Gastroesophageal sphincter (tissue), 4 donors: Measurements from ENCODE around the gene EVI5L. TPM values are rescaled to one million over a fixed set of nuclear protein-coding genes. Genes with fewer than 3 reads are reported as not detected.

Experiments
- ATAC-seq: fragments of 150-250 bp; one replicate; pipeline ENCODE4 v1.9.1; 2016; ENCODE audit warnings: mild to moderate bottlenecking, moderate library complexity
- H3K27ac ChIP-seq, 4 donors: fragments of 200-600 bp; sonication (generic) in 3 of 4; 1 replicate in 3 of 4; 2 replicates in 1 of 4; pipeline ENCODE4 v1.5.1; 2016 to 2019
- H3K27me3 ChIP-seq: fragments of 200-600 bp; sonication (generic); one replicate; pipeline ENCODE4 v1.5.1; 2019
- H3K36me3 ChIP-seq, 2 donors: fragments of 200-600 bp; sonication (generic); one replicate each; pipeline ENCODE4 v1.5.1; 2019; ENCODE audit warnings: control low read depth in 1 of 2
- H3K4me1 ChIP-seq, 3 donors: fragments of 200-600 bp; sonication (generic); 1 replicate in 2 of 3; 2 replicates in 1 of 3; pipeline ENCODE4 v1.5.1; 2016 to 2019; ENCODE audit warnings: control low read depth in 2 of 3
- H3K4me3 ChIP-seq, 2 donors: fragments of 200-600 bp; sonication (generic); one replicate each; pipeline ENCODE4 v1.5.1; 2019; ENCODE audit warnings: mild to moderate bottlenecking in 1 of 2, moderate library complexity in 1 of 2
- H3K9me3 ChIP-seq, 3 donors: fragments of 200-600 bp; sonication (generic); one replicate each; pipeline ENCODE4 v1.5.1; 2017 to 2019; ENCODE audit warnings: control low read depth in 2 of 3
- EP300 ChIP-seq: sonication (generic); formaldehyde crosslinking; IDR thresholded peaks from one replicate; pipeline ENCODE4 v1.6.1; 2017; ENCODE audit warnings: antibody characterized with exemption, mild to moderate bottlenecking
- POLR2A ChIP-seq, 2 donors: fragments of 450-650 bp; IDR thresholded peaks; one replicate each; pipeline ENCODE4 v1.6.1; 2017; ENCODE audit warnings: antibody characterized with exemption in 2 of 2, mild to moderate bottlenecking in 2 of 2, moderate library complexity in 1 of 2
- POLR2AphosphoS5 ChIP-seq: sonication (generic); formaldehyde crosslinking; IDR thresholded peaks from one replicate; pipeline ENCODE4 v1.6.1; 2017; ENCODE audit warnings: antibody characterized with exemption
- WGBS, 2 donors: methylation state at CpG; one replicate each; pipeline ENCODE4 v1.1.5; 2018; ENCODE audit warnings: low coverage in 1 of 2; 5-methylcytosine and 5-hydroxymethylcytosine counted together
- total RNA-seq, 4 donors: library from RNA; depleted of rRNA; stranded (reverse); fragments of >200 nt; gene quantifications; one replicate each; pipeline ENCODE4 v1.1.0, GENCODE V29; 2016
- TF ChIP-seq, protein P1 (sequence below), 4 experiments: fragments of 200-600 bp in 2 of 4; fragments of 450-650 bp in 2 of 4; sonication (generic) in 1 of 4; IDR thresholded peaks; one replicate each; pipeline ENCODE4 v1.5.1; 2017 to 2019; ENCODE audit warnings: antibody characterized with exemption in 4 of 4, mild to moderate bottlenecking in 2 of 4, moderate library complexity in 2 of 4

EVI5L gene
- total RNA-seq, 4 donors from 2014 or later: 17.3 to 46.3 (median 22.2) TPM

- Histone ChIP-seq H3K36me3 (peaks cover 0 to 27% of the 10 kb centered on the region in 2 donors), H3K9me3 (no peaks in the 10 kb centered on the region), H3K4me3 (peak overlapping the region; percentile 30 to 95), H3K27me3 (peaks cover 12% of the 10 kb centered on the region), H3K4me1 (peaks cover 4 to 46% (median 32%) of the 10 kb centered on the region in 3 donors), H3K27ac (peak overlapping the region; percentile 26 to 91 (median 86))
- 20% methylated on average over 1 of the region's 20 CpGs; no CpG with 5 or more reads in 1 of the 2 donors for WGBS, 2 donors
- TF ChIP-seq POLR2A (IDR thresholded peaks at IDR 0.05) (no peak), EP300 (no peak), POLR2AphosphoS5 (no peak)
- TF ChIP-seq, protein P1, sequence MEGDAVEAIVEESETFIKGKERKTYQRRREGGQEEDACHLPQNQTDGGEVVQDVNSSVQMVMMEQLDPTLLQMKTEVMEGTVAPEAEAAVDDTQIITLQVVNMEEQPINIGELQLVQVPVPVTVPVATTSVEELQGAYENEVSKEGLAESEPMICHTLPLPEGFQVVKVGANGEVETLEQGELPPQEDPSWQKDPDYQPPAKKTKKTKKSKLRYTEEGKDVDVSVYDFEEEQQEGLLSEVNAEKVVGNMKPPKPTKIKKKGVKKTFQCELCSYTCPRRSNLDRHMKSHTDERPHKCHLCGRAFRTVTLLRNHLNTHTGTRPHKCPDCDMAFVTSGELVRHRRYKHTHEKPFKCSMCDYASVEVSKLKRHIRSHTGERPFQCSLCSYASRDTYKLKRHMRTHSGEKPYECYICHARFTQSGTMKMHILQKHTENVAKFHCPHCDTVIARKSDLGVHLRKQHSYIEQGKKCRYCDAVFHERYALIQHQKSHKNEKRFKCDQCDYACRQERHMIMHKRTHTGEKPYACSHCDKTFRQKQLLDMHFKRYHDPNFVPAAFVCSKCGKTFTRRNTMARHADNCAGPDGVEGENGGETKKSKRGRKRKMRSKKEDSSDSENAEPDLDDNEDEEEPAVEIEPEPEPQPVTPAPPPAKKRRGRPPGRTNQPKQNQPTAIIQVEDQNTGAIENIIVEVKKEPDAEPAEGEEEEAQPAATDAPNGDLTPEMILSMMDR (IDR thresholded peaks at IDR 0.05): no peak
- ATAC-seq: no peak
These were observed 72.8 kb downstream of the EVI5L start for GRCh38 chr19:7902796-7903243.

- H3K4me1 ChIP-seq: peaks cover 4 to 53% (median 32%) of the 10 kb centered on the region in 3 donors
- ATAC-seq: peak; percentile 94
- peaks cover 0 to 32% of the 10 kb centered on the region in 2 donors for H3K36me3 ChIP-seq
- TF ChIP-seq POLR2AphosphoS5: peak; percentile 77
- no peak for TF ChIP-seq EP300
- TF ChIP-seq POLR2A (IDR thresholded peaks at IDR 0.05): peak; percentile 78 to 83
- TF ChIP-seq, protein P1 (IDR thresholded peaks at IDR 0.05): peak in 3 of 4 experiments; percentile 41 to 76 (median 47)
- WGBS, 2 donors: 0% methylated on average over 14 of the region's 89 CpGs; no CpG with 5 or more reads in 1 of the 2 donors
- H3K27me3 ChIP-seq: peaks cover 12% of the 10 kb centered on the region
- peak within 1 kb of the TSS; percentile 91 to 95 for H3K4me3 ChIP-seq
- no peaks in the 10 kb centered on the region for H3K9me3 ChIP-seq
- peak within 1 kb of the TSS; percentile 59 to 94 (median 90) for H3K27ac ChIP-seq
These were observed 73.4 kb downstream of the EVI5L start, which contains the start of gene MAP2K7 for GRCh38 chr19:7903244-7904073. TSS of gene MAP2K7 (plus strand) at chr19:7903877. CDS start at chr19:7903945, 68 bp downstream.

GRCh38 chr19:7904074-7905020, 74.3 kb downstream of the EVI5L start:
- WGBS, 2 donors: 55% methylated on average over 10 of the region's 68 CpGs; no CpG with 5 or more reads in 1 of the 2 donors
- Histone ChIP-seq H3K9me3 (no peaks in the 10 kb centered on the region), H3K36me3 (peaks cover 0 to 41% of the 10 kb centered on the region in 2 donors), H3K27ac (peak overlapping the region; percentile 59 to 94 (median 90)), H3K4me1 (peaks cover 4 to 61% (median 32%) of the 10 kb centered on the region in 3 donors), H3K27me3 (peaks cover 12% of the 10 kb centered on the region), H3K4me3 (peak overlapping the region; percentile 91 to 95)
- TF ChIP-seq, protein P1 (IDR thresholded peaks at IDR 0.05): no peak
- TF ChIP-seq POLR2A (IDR thresholded peaks at IDR 0.05): no peak
- no peak for TF ChIP-seq EP300
- no peak for TF ChIP-seq POLR2AphosphoS5
- peak; percentile 37 for ATAC-seq

DNA sequence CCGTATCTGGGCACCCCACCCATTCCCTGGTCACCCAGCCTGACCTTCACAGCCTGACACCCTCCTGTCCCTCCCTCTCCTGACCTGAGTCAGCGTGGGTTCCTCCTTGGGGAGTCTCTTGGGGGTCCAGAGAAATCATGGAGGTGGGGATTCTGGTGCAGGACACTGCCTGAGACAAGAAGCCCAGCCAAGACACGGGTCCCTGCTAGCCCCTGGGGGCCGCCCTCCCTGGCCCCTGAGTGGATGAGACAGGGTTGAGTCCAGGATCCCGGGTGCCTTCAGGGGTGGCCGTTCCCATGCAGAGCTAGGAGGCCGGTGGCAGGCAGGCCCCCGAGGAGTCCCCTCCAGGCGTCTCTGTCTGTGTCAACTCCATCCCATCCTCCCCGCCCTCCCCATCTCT, 75.2 kb downstream of the EVI5L start:
- no peaks in the 10 kb centered on the region for H3K9me3 ChIP-seq
- H3K36me3 ChIP-seq: peaks cover 0 to 50% of the 10 kb centered on the region in 2 donors
- H3K4me1 ChIP-seq: peaks cover 4 to 61% (median 32%) of the 10 kb centered on the region in 3 donors
- ATAC-seq: no peak
- peaks cover 3% of the 10 kb centered on the region for H3K27me3 ChIP-seq
- peak overlapping the region in 1 of 2 donors; percentile 95 for H3K4me3 ChIP-seq
- no peak overlapping the region for H3K27ac ChIP-seq
- WGBS, 2 donors: 49 to 58% methylated on average over 2 to 4 of the region's 10 CpGs
- TF ChIP-seq EP300 (no peak), POLR2AphosphoS5 (no peak), POLR2A (IDR thresholded peaks at IDR 0.05) (no peak)
- TF ChIP-seq, protein P1 (IDR thresholded peaks at IDR 0.05): no peak
